Astrocyte (in vitro differentiated cells and primary cell): ENCODE measurements around the gene DNAJB1. TPM values are rescaled to one million over a fixed set of nuclear protein-coding genes. Genes with fewer than 3 reads are reported as not detected.
"Not testable (repeated sequence)": the region's sequence is repeated elsewhere in the genome, so short reads cannot be mapped to it uniquely, and the experiment has no call there.

ENCODE experiments used
- DNase-seq: peaks from one replicate; pipeline ENCODE4 v3.0.0-alpha.2; 2010; ENCODE audit warnings: low read depth
- FAIRE-seq: peaks from 2 replicates; lab custom pipeline; 2011; peaks lifted over from hg19 to GRCh38; lab: Jason Lieb, UNC
- H2AFZ ChIP-seq: 2 replicates; pipeline ENCODE4 v1.6.0; 2012; ENCODE audit warnings: low read depth, low read length, inconsistent platforms
- H3K27ac ChIP-seq: 2 replicates; pipeline ENCODE4 v1.5.1; 2011; ENCODE audit warnings: low read depth, low read length, inconsistent platforms
- H3K27me3 ChIP-seq: 2 replicates; pipeline ENCODE4 v1.6.0; 2011; ENCODE audit warnings: low read length, inconsistent platforms; ENCODE audit not compliant: insufficient read depth
- H3K36me3 ChIP-seq: 2 replicates; pipeline ENCODE4 v1.5.1; 2011; ENCODE audit warnings: low read length, inconsistent platforms; ENCODE audit not compliant: insufficient read depth
- H3K4me1 ChIP-seq: 2 replicates; pipeline ENCODE4 v1.5.1; 2011; ENCODE audit warnings: low read length, inconsistent platforms; ENCODE audit not compliant: insufficient read depth
- H3K4me2 ChIP-seq: 2 replicates; pipeline ENCODE4 v1.6.0; 2012; ENCODE audit warnings: low read length, inconsistent platforms
- H3K4me3 ChIP-seq: 2 replicates; pipeline ENCODE4 v1.5.1; 2011; ENCODE audit warnings: low read depth, mild to moderate bottlenecking, low read length, inconsistent platforms; ENCODE audit not compliant: insufficient read depth
- H3K79me2 ChIP-seq: 2 replicates; pipeline ENCODE4 v1.6.0; 2012; ENCODE audit warnings: mild to moderate bottlenecking, low read length, inconsistent platforms; ENCODE audit not compliant: insufficient read depth
- H3K9ac ChIP-seq: 2 replicates; pipeline ENCODE4 v1.6.0; 2012; ENCODE audit warnings: mild to moderate bottlenecking, low read length, inconsistent platforms
- H3K9me3 ChIP-seq: 2 replicates; pipeline ENCODE4 v1.5.1; 2012; ENCODE audit warnings: low read depth, mild to moderate bottlenecking, low read length, inconsistent platforms; ENCODE audit not compliant: insufficient read depth
- H4K20me1 ChIP-seq: 2 replicates; pipeline ENCODE4 v1.6.0; 2012; ENCODE audit warnings: low read length, inconsistent platforms; ENCODE audit not compliant: insufficient read depth
- H3K27ac Mint-ChIP-seq: one replicate; pipeline ENCODE4 v1.8.0; 2021; ENCODE audit warnings: mild to moderate bottlenecking, mixed read lengths; ENCODE audit not compliant: unreplicated experiment
- H3K27me3 Mint-ChIP-seq: one replicate; pipeline ENCODE4 v1.8.0; 2021; ENCODE audit warnings: low read depth, mixed read lengths; ENCODE audit not compliant: unreplicated experiment
- H3K36me3 Mint-ChIP-seq: one replicate; pipeline ENCODE4 v1.8.0; 2021; ENCODE audit warnings: low read depth, mixed read lengths; ENCODE audit not compliant: unreplicated experiment
- H3K4me1 Mint-ChIP-seq: one replicate; pipeline ENCODE4 v1.8.0; 2021; ENCODE audit warnings: low read depth, mixed read lengths; ENCODE audit not compliant: unreplicated experiment
- H3K4me3 Mint-ChIP-seq: one replicate; pipeline ENCODE4 v1.8.0; 2021; ENCODE audit warnings: mild to moderate bottlenecking, moderate library complexity, mixed read lengths; ENCODE audit not compliant: unreplicated experiment
- H3K9me3 Mint-ChIP-seq: one replicate; pipeline ENCODE4 v1.8.0; 2021; ENCODE audit warnings: mild to moderate bottlenecking, mixed read lengths; ENCODE audit not compliant: unreplicated experiment
- CTCF ChIP-seq: IDR thresholded peaks from 2 replicates; pipeline ENCODE4 v1.5.1; 2011; ENCODE audit warnings: low read depth, mild to moderate bottlenecking, inconsistent platforms, low read length, moderate library complexity; ENCODE audit not compliant: insufficient read depth
- EZH2 ChIP-seq: IDR thresholded peaks from 2 replicates; pipeline ENCODE4 v1.6.1; 2012; ENCODE audit warnings: mild to moderate bottlenecking, low read length, inconsistent platforms; ENCODE audit not compliant: insufficient read depth
- total RNA-seq: library from RNA; stranded (reverse); gene quantifications from 2 replicates; pipeline ENCODE4 v1.2.1, GENCODE V29; 2021

Gene DNAJB1
- total RNA-seq, 1 donor from 2014 or later = 105 TPM

GRCh38 chr19:14565765-14566711, 47.8 kb upstream of the DNAJB1 start:
- H3K4me3 ChIP-seq = no peak overlapping the region
- peaks cover 25% of the 10 kb centered on the region for H3K79me2 ChIP-seq
- H3K9ac ChIP-seq = no peak overlapping the region
- Mint-ChIP-seq H3K27ac (no peak overlapping the region), H3K4me3 (no peak overlapping the region), H3K4me1 (peaks cover 3% of the 10 kb centered on the region), H3K9me3 (no peaks in the 10 kb centered on the region), H3K36me3 (peaks cover 7% of the 10 kb centered on the region), H3K27me3 (no peaks in the 10 kb centered on the region)
- H4K20me1 ChIP-seq = peaks cover 29% of the 10 kb centered on the region
- no peak overlapping the region for H3K4me2 ChIP-seq
- no peaks in the 10 kb centered on the region for H3K27me3 ChIP-seq
- FAIRE-seq = no peak
- no peak overlapping the region for H2AFZ ChIP-seq
- no peak for TF ChIP-seq EZH2
- TF ChIP-seq CTCF = no peak
- H3K36me3 ChIP-seq = peaks cover 2% of the 10 kb centered on the region
- H3K4me1 ChIP-seq = peaks cover 14% of the 10 kb centered on the region
- DNase-seq = no peak
- H3K27ac ChIP-seq = no peak overlapping the region
- H3K9me3 ChIP-seq = no peaks in the 10 kb centered on the region

GRCh38 chr19:14565298-14565679, 47.1 kb upstream of the DNAJB1 start:
- Histone ChIP-seq H3K27ac (no peak overlapping the region), H2AFZ (no peak overlapping the region), H3K79me2 (peaks cover 24% of the 10 kb centered on the region), H3K4me2 (no peak overlapping the region), H3K4me1 (peaks cover 14% of the 10 kb centered on the region), H4K20me1 (peaks cover 29% of the 10 kb centered on the region), H3K9me3 (no peaks in the 10 kb centered on the region), H3K9ac (no peak overlapping the region), H3K4me3 (no peak overlapping the region), H3K36me3 (peaks cover 2% of the 10 kb centered on the region), H3K27me3 (no peaks in the 10 kb centered on the region)
- Mint-ChIP-seq H3K4me3 (no peak overlapping the region), H3K27ac (no peak overlapping the region), H3K27me3 (no peaks in the 10 kb centered on the region), H3K9me3 (no peaks in the 10 kb centered on the region), H3K4me1 (peaks cover 6% of the 10 kb centered on the region), H3K36me3 (peaks cover 7% of the 10 kb centered on the region)
- no peak for DNase-seq
- no peak for TF ChIP-seq CTCF
- no peak for TF ChIP-seq EZH2
- no peak for FAIRE-seq

GRCh38 chr19:14564652-14565297, 46.6 kb upstream of the DNAJB1 start:
- not testable (repeated sequence) for H3K4me2 ChIP-seq, H3K4me3 ChIP-seq, H3K36me3 ChIP-seq, H3K9ac ChIP-seq, H3K27ac ChIP-seq, H3K4me1 Mint-ChIP-seq, H3K27ac Mint-ChIP-seq, H2AFZ ChIP-seq, H3K27me3 ChIP-seq, H3K4me3 Mint-ChIP-seq, DNase-seq, FAIRE-seq, H3K9me3 Mint-ChIP-seq, H3K9me3 ChIP-seq, H3K27me3 Mint-ChIP-seq, H3K36me3 Mint-ChIP-seq
- peaks cover 16% of the 10 kb centered on the region for H3K4me1 ChIP-seq
- H3K79me2 ChIP-seq = peaks cover 25% of the 10 kb centered on the region
- peaks cover 29% of the 10 kb centered on the region for H4K20me1 ChIP-seq
